OCI-LY3 (cell line): ENCODE measurements around the gene SUSD5.
"Not testable (repeated sequence)": the region's sequence is repeated elsewhere in the genome, so short reads cannot be mapped to it uniquely, and the experiment has no call there.

ENCODE experiments used
- H2AFZ ChIP-seq: fragments of 200-600, 300-600 bp; shearing (Covaris generic); 2 replicates; pipeline ENCODE4 v1.6.0; 2014; ENCODE audit warnings: antibody characterized with exemption, low read depth, low read length
- H3K27ac ChIP-seq: fragments of 200-600, 300-600 bp; sonication (generic); 2 replicates; pipeline ENCODE4 v1.5.1; 2014; ENCODE audit warnings: mild to moderate bottlenecking, low read length, moderate library complexity, mixed read lengths
- H3K27me3 ChIP-seq: fragments of 200-600, 300-600 bp; sonication (generic); 2 replicates; pipeline ENCODE4 v1.6.1; 2014; ENCODE audit warnings: low read depth, low read length, mixed read lengths
- H3K36me3 ChIP-seq: fragments of 200-600, 300-600 bp; sonication (generic); replicated peaks from 2 replicates; pipeline ENCODE3; 2014; ENCODE audit warnings: low read depth, low read length, mixed read lengths
- H3K4me1 ChIP-seq: fragments of 300-600, 200-600 bp; sonication (generic); 2 replicates; pipeline ENCODE4 v1.6.1; 2014; ENCODE audit warnings: low read length, mixed read lengths
- H3K4me2 ChIP-seq: fragments of 200-600, 300-600 bp; sonication (generic); 2 replicates; pipeline ENCODE4 v1.6.1; 2014; ENCODE audit warnings: low read length, mixed read lengths
- H3K4me3 ChIP-seq: fragments of 300-600, 200-600 bp; sonication (generic); 2 replicates; pipeline ENCODE4 v1.5.1; 2014; ENCODE audit warnings: antibody characterized with exemption, mild to moderate bottlenecking, low read length, moderate library complexity
- H3K79me2 ChIP-seq: fragments of 300-600, 200-600 bp; shearing (Covaris generic); 2 replicates; pipeline ENCODE4 v1.6.1; 2014; ENCODE audit warnings: mild to moderate bottlenecking, low read length, mixed read lengths
- H3K9ac ChIP-seq: fragments of 300-600, 200-600 bp; shearing (Covaris generic); 2 replicates; pipeline ENCODE4 v1.6.0; 2014; ENCODE audit warnings: mild to moderate bottlenecking, low read length, moderate library complexity
- H3K9me3 ChIP-seq: fragments of 200-600, 300-600 bp; shearing (Covaris generic); 2 replicates; pipeline ENCODE4 v1.6.1; 2014; ENCODE audit warnings: low read length, mixed read lengths; ENCODE audit not compliant: insufficient read depth
- H4K20me1 ChIP-seq: fragments of 200-600, 300-600 bp; sonication (generic); 2 replicates; pipeline ENCODE4 v1.6.1; 2016; ENCODE audit warnings: low read length, mixed read lengths; ENCODE audit not compliant: insufficient read depth
- CTCF ChIP-seq: fragments of 200-600, 300-600 bp; sonication (generic); IDR thresholded peaks from 2 replicates; pipeline ENCODE4 v1.5.1; 2014; ENCODE audit warnings: antibody characterized with exemption, low read length, low read depth
- EZH2phosphoT487 ChIP-seq: fragments of 200-600 bp; shearing (Covaris generic); IDR thresholded peaks from 2 replicates; pipeline ENCODE4 v1.6.1; 2018; ENCODE audit warnings: antibody characterized with exemption, mixed run types, low read depth

The SUSD5 gene

GRCh38 chr3:33187368-33187634 is 31.3 kb downstream of the SUSD5 start:
- no peaks in the 10 kb centered on the region for H3K79me2 ChIP-seq
- TF ChIP-seq EZH2phosphoT487 (no peak), CTCF (no peak)
- H3K27me3 ChIP-seq = no peaks in the 10 kb centered on the region
- no peak overlapping the region for H2AFZ ChIP-seq
- no peak overlapping the region for H3K9ac ChIP-seq
- H3K36me3 ChIP-seq = no peaks in the 10 kb centered on the region
- no peaks in the 10 kb centered on the region for H3K4me1 ChIP-seq
- no peak overlapping the region for H3K4me3 ChIP-seq
- H3K4me2 ChIP-seq = no peak overlapping the region
- H3K27ac ChIP-seq = no peak overlapping the region
- no peaks in the 10 kb centered on the region for H3K9me3 ChIP-seq
- H4K20me1 ChIP-seq = no peaks in the 10 kb centered on the region

GRCh38 chr3:33186524-33187367 is 31.9 kb downstream of the SUSD5 start:
- H3K4me2 ChIP-seq = no peak overlapping the region
- H3K27ac ChIP-seq = no peak overlapping the region

GRCh38 chr3:33184863-33185262 is 33.7 kb downstream of the SUSD5 start:
- Histone ChIP-seq H3K27ac (no peak overlapping the region), H3K4me1 (no peaks in the 10 kb centered on the region), H3K9me3 (no peaks in the 10 kb centered on the region), H4K20me1 (no peaks in the 10 kb centered on the region), H2AFZ (no peak overlapping the region), H3K9ac (no peak overlapping the region), H3K36me3 (no peaks in the 10 kb centered on the region), H3K4me2 (no peak overlapping the region), H3K79me2 (no peaks in the 10 kb centered on the region), H3K4me3 (no peak overlapping the region), H3K27me3 (no peaks in the 10 kb centered on the region)
- TF ChIP-seq CTCF (no peak), EZH2phosphoT487 (no peak)

More at GRCh38 chr3:33186524-33187367, 31.9 kb downstream of the SUSD5 start:
- no peak overlapping the region for H3K4me3 ChIP-seq
- no peaks in the 10 kb centered on the region for H3K79me2 ChIP-seq
- H3K4me1 ChIP-seq = no peaks in the 10 kb centered on the region
- H3K36me3 ChIP-seq = no peaks in the 10 kb centered on the region
- no peak overlapping the region for H2AFZ ChIP-seq
- H3K9ac ChIP-seq = no peak overlapping the region
- H3K27me3 ChIP-seq = no peaks in the 10 kb centered on the region
- H4K20me1 ChIP-seq = no peaks in the 10 kb centered on the region
- H3K9me3 ChIP-seq = no peaks in the 10 kb centered on the region
- TF ChIP-seq CTCF = no peak
- TF ChIP-seq EZH2phosphoT487 = no peak

- H3K27me3 ChIP-seq, H3K79me2 ChIP-seq, H3K27ac ChIP-seq, H3K36me3 ChIP-seq, H3K4me3 ChIP-seq, H2AFZ ChIP-seq, H3K4me1 ChIP-seq, H3K9ac ChIP-seq, H4K20me1 ChIP-seq, H3K4me2 ChIP-seq, H3K9me3 ChIP-seq: not testable (repeated sequence)
Observed at GRCh38 chr3:33181641-33182040, 37.0 kb downstream of the SUSD5 start.
